ENCODE results near the gene OR52H1. TPM values are rescaled to one million over a fixed set of nuclear protein-coding genes. Genes with fewer than 3 reads are reported as not detected.

Gene OR52H1
- total and polyA plus RNA-seq, 2 experiments from 2014 or later = 0.28 TPM; not detected in 1

GRCh38 chr11:5499671-5500070 is 48.7 kb downstream of the OR52H1 start (continued):
- TF ChIP-seq EZH2phosphoT487 (IDR thresholded peaks at IDR 0.05; ENCODE audit: unreplicated experiment) (no peak), CREB1 (CRISPR knock-in tag; IDR thresholded peaks at IDR 0.05; ENCODE audit: low read depth) (no peak)
- TF ChIP-seq, protein P1, sequence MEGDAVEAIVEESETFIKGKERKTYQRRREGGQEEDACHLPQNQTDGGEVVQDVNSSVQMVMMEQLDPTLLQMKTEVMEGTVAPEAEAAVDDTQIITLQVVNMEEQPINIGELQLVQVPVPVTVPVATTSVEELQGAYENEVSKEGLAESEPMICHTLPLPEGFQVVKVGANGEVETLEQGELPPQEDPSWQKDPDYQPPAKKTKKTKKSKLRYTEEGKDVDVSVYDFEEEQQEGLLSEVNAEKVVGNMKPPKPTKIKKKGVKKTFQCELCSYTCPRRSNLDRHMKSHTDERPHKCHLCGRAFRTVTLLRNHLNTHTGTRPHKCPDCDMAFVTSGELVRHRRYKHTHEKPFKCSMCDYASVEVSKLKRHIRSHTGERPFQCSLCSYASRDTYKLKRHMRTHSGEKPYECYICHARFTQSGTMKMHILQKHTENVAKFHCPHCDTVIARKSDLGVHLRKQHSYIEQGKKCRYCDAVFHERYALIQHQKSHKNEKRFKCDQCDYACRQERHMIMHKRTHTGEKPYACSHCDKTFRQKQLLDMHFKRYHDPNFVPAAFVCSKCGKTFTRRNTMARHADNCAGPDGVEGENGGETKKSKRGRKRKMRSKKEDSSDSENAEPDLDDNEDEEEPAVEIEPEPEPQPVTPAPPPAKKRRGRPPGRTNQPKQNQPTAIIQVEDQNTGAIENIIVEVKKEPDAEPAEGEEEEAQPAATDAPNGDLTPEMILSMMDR (conservative IDR thresholded peaks at IDR 0.05; ENCODE audit: low read depth in 2 of 2) = no peak

Other genes with a start within 250 kb of the OR52H1 start
- gene OR51B4, start 246.6 kb downstream of the OR52H1 start, total RNA-seq (2014; rRNA removed; shearing (Covaris generic)) = not detected in 2 replicates
- not detected in 2 replicates for gene OR51B4, start 246.6 kb downstream of the OR52H1 start, polyA plus RNA-seq (2016; fragmentation: Nextera tagmentation; extraction: Ambion mirVana)
- not detected in 2 replicates for gene OR51B2, start 224.2 kb downstream of the OR52H1 start, total RNA-seq (2014; rRNA removed; shearing (Covaris generic))
- gene OR51B2, start 224.2 kb downstream of the OR52H1 start, polyA plus RNA-seq (2016; fragmentation: Nextera tagmentation; extraction: Ambion mirVana) = not detected in 2 replicates
- gene OR51B5, start 205.0 kb downstream of the OR52H1 start, total RNA-seq (2014; rRNA removed; shearing (Covaris generic)) = not detected in 2 replicates
- not detected in 2 replicates for gene OR51B5, start 205.0 kb downstream of the OR52H1 start, polyA plus RNA-seq (2016; fragmentation: Nextera tagmentation; extraction: Ambion mirVana)
- gene OR51B6, start 197.0 kb downstream of the OR52H1 start, total RNA-seq (2014; rRNA removed; shearing (Covaris generic)) = not detected in 2 replicates
- gene OR51B6, start 197.0 kb downstream of the OR52H1 start, polyA plus RNA-seq (2016; fragmentation: Nextera tagmentation; extraction: Ambion mirVana) = not detected in 2 replicates
- gene OR51M1, start 164.7 kb downstream of the OR52H1 start, total RNA-seq (2014; rRNA removed; shearing (Covaris generic)) = 0.03 and 0.35 TPM in 2 replicates
- gene OR51M1, start 164.7 kb downstream of the OR52H1 start, polyA plus RNA-seq (2016; fragmentation: Nextera tagmentation; extraction: Ambion mirVana) = not detected in 2 replicates
- not detected in 2 replicates for gene OR51Q1, start 126.4 kb downstream of the OR52H1 start, total RNA-seq (2014; rRNA removed; shearing (Covaris generic))
- not detected in 2 replicates for gene OR51Q1, start 126.4 kb downstream of the OR52H1 start, polyA plus RNA-seq (2016; fragmentation: Nextera tagmentation; extraction: Ambion mirVana)
- 1.1 TPM in 1 of 2 replicates, not detected in the other for gene OR51I1, start 107.0 kb downstream of the OR52H1 start, total RNA-seq (2014; rRNA removed; shearing (Covaris generic))
- gene OR51I1, start 107.0 kb downstream of the OR52H1 start, polyA plus RNA-seq (2016; fragmentation: Nextera tagmentation; extraction: Ambion mirVana) = not detected in 2 replicates
- gene OR51I2, start 99.2 kb downstream of the OR52H1 start, total RNA-seq (2014; rRNA removed; shearing (Covaris generic)) = not detected in 2 replicates
- gene OR51I2, start 99.2 kb downstream of the OR52H1 start, polyA plus RNA-seq (2016; fragmentation: Nextera tagmentation; extraction: Ambion mirVana) = not detected in 2 replicates
- not detected in 2 replicates for gene OR52D1, start 59.9 kb downstream of the OR52H1 start, total RNA-seq (2014; rRNA removed; shearing (Covaris generic))
- gene OR52D1, start 59.9 kb downstream of the OR52H1 start, polyA plus RNA-seq (2016; fragmentation: Nextera tagmentation; extraction: Ambion mirVana) = not detected in 2 replicates
- gene UBQLN3, start 38.6 kb downstream of the OR52H1 start, total RNA-seq (2014; rRNA removed; shearing (Covaris generic)) = not detected in 2 replicates
- not detected in 2 replicates for gene UBQLN3, start 38.6 kb downstream of the OR52H1 start, polyA plus RNA-seq (2016; fragmentation: Nextera tagmentation; extraction: Ambion mirVana)
- 0.35 and 0.52 TPM in 2 replicates for gene UBQLNL, start 31.8 kb downstream of the OR52H1 start, total RNA-seq (2014; rRNA removed; shearing (Covaris generic))
- 0.09 TPM in 1 of 2 replicates, not detected in the other for gene UBQLNL, start 31.8 kb downstream of the OR52H1 start, polyA plus RNA-seq (2016; fragmentation: Nextera tagmentation; extraction: Ambion mirVana)
- gene OR52B6, start 32.3 kb upstream of the OR52H1 start, total RNA-seq (2014; rRNA removed; shearing (Covaris generic)) = not detected in 2 replicates
- gene OR52B6, start 32.3 kb upstream of the OR52H1 start, polyA plus RNA-seq (2016; fragmentation: Nextera tagmentation; extraction: Ambion mirVana) = not detected in 2 replicates
- gene TRIM6, start 48.1 kb upstream of the OR52H1 start, total RNA-seq (2014; rRNA removed; shearing (Covaris generic)) = 49.0 and 50.8 TPM in 2 replicates
- gene TRIM6, start 48.1 kb upstream of the OR52H1 start, polyA plus RNA-seq (2016; fragmentation: Nextera tagmentation; extraction: Ambion mirVana) = 24.3 and 26.4 TPM in 2 replicates
- 1.1 and 2.6 TPM in 2 replicates for gene TRIM34, start 76.5 kb upstream of the OR52H1 start, total RNA-seq (2014; rRNA removed; shearing (Covaris generic))
- gene TRIM34, start 76.5 kb upstream of the OR52H1 start, polyA plus RNA-seq (2016; fragmentation: Nextera tagmentation; extraction: Ambion mirVana) = 0.57 and 1.9 TPM in 2 replicates
- gene TRIM5, start 136.5 kb upstream of the OR52H1 start, total RNA-seq (2014; rRNA removed; shearing (Covaris generic)) = 17.7 and 20.8 TPM in 2 replicates
- gene TRIM5, start 136.5 kb upstream of the OR52H1 start, polyA plus RNA-seq (2016; fragmentation: Nextera tagmentation; extraction: Ambion mirVana) = 16.1 and 21.0 TPM in 2 replicates
- gene TRIM22, start 141.2 kb upstream of the OR52H1 start, total RNA-seq (2014; rRNA removed; shearing (Covaris generic)) = 30.9 and 41.1 TPM in 2 replicates
- 17.8 and 23.9 TPM in 2 replicates for gene TRIM22, start 141.2 kb upstream of the OR52H1 start, polyA plus RNA-seq (2016; fragmentation: Nextera tagmentation; extraction: Ambion mirVana)
- 0.28 TPM in 1 of 2 replicates, not detected in the other for gene OR56B1, start 187.9 kb upstream of the OR52H1 start, total RNA-seq (2014; rRNA removed; shearing (Covaris generic))
- gene OR56B1, start 187.9 kb upstream of the OR52H1 start, polyA plus RNA-seq (2016; fragmentation: Nextera tagmentation; extraction: Ambion mirVana) = not detected in 2 replicates
- gene OR52N4, start 205.7 kb upstream of the OR52H1 start, total RNA-seq (2014; rRNA removed; shearing (Covaris generic)) = 0.27 TPM in 1 of 2 replicates, not detected in the other
- not detected in 2 replicates for gene OR52N4, start 205.7 kb upstream of the OR52H1 start, polyA plus RNA-seq (2016; fragmentation: Nextera tagmentation; extraction: Ambion mirVana)
- gene OR52N5, start 234.8 kb upstream of the OR52H1 start, total RNA-seq (2014; rRNA removed; shearing (Covaris generic)) = not detected in 2 replicates
- not detected in 2 replicates for gene OR52N5, start 234.8 kb upstream of the OR52H1 start, polyA plus RNA-seq (2016; fragmentation: Nextera tagmentation; extraction: Ambion mirVana)
- not detected in 2 replicates for gene OR52N1, start 242.7 kb upstream of the OR52H1 start, total RNA-seq (2014; rRNA removed; shearing (Covaris generic))
- gene OR52N1, start 242.7 kb upstream of the OR52H1 start, polyA plus RNA-seq (2016; fragmentation: Nextera tagmentation; extraction: Ambion mirVana) = not detected in 2 replicates